ENCODE measurements around the gene STEEP1.

The STEEP1 gene

DNA sequence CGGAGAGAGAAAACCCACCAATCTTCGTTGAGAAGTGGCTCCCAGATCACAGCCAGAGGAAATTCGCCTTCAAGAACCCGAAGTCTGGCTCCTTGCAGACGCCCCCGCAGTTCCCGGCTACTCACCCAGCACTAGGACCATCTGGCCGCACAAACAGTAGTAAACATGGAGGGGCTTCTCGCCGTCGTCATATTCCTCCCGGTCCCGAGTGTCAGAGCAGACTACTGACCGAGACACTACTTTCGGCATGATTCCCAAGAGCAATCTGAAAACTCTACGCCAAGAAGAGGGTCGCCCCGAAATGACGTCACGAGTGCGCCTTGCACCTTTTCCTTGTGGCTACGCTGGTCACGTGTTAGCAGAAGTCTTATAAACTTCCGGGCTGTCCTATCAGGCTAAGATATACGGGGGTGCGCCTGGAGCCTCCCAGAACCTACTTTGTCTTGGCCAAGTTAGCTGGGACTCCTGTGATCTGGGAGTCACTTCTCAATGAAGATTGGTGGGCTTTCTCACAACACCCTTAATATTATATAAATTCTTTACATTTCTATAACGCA is at the start of gene STEEP1:
Gene STEEP1, minus strand, starts transcription at position 303 of the 557 bp plus-strand sequence. Its CDS starts 54 bp downstream, at position 249.
- H3K27ac Mint-ChIP-seq: peak within 1 kb of the TSS; percentile 99
- H3K4me1 Mint-ChIP-seq: peaks cover 7% of the 10 kb centered on the region
- H3K9me3 Mint-ChIP-seq: peaks cover 64% of the 10 kb centered on the region
- H3K4me3 Mint-ChIP-seq: peak within 1 kb of the TSS; percentile 90
- H3K27me3 Mint-ChIP-seq (ENCODE audit: low read depth, poor library complexity): peaks cover 11% of the 10 kb centered on the region
- TF ChIP-seq, protein P1, sequence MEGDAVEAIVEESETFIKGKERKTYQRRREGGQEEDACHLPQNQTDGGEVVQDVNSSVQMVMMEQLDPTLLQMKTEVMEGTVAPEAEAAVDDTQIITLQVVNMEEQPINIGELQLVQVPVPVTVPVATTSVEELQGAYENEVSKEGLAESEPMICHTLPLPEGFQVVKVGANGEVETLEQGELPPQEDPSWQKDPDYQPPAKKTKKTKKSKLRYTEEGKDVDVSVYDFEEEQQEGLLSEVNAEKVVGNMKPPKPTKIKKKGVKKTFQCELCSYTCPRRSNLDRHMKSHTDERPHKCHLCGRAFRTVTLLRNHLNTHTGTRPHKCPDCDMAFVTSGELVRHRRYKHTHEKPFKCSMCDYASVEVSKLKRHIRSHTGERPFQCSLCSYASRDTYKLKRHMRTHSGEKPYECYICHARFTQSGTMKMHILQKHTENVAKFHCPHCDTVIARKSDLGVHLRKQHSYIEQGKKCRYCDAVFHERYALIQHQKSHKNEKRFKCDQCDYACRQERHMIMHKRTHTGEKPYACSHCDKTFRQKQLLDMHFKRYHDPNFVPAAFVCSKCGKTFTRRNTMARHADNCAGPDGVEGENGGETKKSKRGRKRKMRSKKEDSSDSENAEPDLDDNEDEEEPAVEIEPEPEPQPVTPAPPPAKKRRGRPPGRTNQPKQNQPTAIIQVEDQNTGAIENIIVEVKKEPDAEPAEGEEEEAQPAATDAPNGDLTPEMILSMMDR (IDR thresholded peaks at IDR 0.05): no peak
- H3K36me3 Mint-ChIP-seq (ENCODE audit: low read depth): peaks cover 4% of the 10 kb centered on the region
- DNase-seq: peak; percentile 79

DNA sequence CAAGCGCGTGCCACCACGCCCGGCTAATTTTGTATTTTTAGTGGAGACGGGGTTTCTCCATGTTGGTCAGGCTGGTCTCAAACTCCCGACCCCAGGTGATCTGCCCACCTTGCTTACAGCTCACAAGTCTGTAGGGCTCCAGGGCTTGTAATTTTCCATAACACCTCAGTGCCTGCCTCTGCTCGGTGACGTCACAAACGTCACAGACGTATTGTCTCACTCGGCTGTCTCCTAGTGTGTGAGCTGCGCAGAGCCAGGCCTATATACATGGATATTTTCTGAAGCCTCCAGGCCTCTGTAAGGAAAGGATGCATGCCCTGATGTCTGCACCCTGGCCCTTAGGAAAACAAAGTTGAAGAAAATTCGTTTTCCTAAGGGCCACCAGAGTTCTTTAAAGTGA is 49.6 kb upstream of the STEEP1 start:
- no peak overlapping the region for H3K4me3 Mint-ChIP-seq
- peaks cover 12% of the 10 kb centered on the region for H3K4me1 Mint-ChIP-seq
- peaks cover 4% of the 10 kb centered on the region for H3K27me3 Mint-ChIP-seq (ENCODE audit: low read depth, poor library complexity)
- no peak for DNase-seq
- H3K27ac Mint-ChIP-seq: peak overlapping the region; percentile 66
- H3K36me3 Mint-ChIP-seq (ENCODE audit: low read depth): peaks cover 31% of the 10 kb centered on the region
- TF ChIP-seq, protein P1 (IDR thresholded peaks at IDR 0.05): no peak
- H3K9me3 Mint-ChIP-seq: peaks cover 59% of the 10 kb centered on the region

DNA sequence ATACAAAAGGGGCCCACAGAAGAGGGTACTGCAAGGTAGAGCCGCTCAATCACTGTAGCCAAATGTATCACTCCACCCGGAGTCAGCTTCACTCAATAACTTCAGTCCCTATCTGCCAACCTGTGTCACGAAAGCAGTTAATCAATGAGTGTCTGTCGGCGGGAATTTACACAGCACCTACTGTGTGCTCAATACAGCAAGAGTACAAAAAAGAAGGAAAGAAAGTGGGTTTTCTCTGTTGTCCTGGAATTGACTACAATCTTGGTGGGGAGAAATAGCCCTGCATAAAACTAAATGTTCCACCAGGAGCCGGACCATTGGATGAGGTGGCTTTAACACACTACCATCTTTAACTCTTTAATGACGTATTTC is 41.8 kb upstream of the STEEP1 start:
- Mint-ChIP-seq H3K27me3 (ENCODE audit: low read depth, poor library complexity) (peaks cover 29% of the 10 kb centered on the region), H3K27ac (peak overlapping the region; percentile 93), H3K9me3 (peaks cover 63% of the 10 kb centered on the region), H3K36me3 (ENCODE audit: low read depth) (peaks cover under 1% of the 10 kb centered on the region), H3K4me1 (peaks cover 14% of the 10 kb centered on the region), H3K4me3 (peak overlapping the region; percentile 50)
- DNase-seq: no peak
- TF ChIP-seq, protein P1 (IDR thresholded peaks at IDR 0.05): no peak

DNA sequence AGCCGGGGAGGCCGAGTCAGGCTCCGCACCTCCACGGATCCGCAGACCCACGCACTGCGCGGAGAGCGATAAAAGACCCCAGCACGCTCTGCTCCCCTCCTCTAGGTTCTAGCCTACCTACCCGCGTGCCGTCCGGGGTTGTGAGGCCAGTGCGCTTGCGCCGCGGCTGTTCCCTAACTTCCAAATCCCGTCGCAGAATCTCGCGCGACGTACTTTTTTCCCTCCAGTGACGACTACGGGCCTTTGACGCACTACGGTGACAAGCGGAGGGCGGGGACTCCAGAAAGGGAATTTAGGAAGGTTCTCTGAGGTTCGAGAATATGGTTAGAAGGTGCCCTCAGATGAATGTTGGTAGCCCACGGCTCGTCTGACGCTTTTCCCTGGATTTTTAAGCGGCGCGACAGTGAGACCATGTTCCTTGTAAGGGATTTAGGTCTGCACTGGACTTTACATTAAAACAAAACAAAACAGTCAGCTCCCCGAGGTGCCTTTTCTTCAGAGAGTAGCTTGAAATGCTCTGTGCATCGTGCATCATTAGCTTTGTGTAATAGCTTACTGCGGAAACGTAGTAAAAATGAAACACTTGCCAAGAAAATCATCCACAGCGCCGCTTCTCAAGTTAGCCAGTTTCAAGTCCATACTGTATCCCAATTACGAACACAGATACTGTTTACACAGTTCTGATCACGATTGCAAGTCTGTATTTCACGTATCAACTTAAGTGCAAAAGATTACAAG is 41.2 kb upstream of the STEEP1 start, which contains the start of gene NKRF:
Gene NKRF, minus strand, starts transcription at position 145 of the 738 bp plus-strand sequence.
- TF ChIP-seq, protein P1 (IDR thresholded peaks at IDR 0.05): no peak
- peaks cover 14% of the 10 kb centered on the region for H3K4me1 Mint-ChIP-seq
- H3K9me3 Mint-ChIP-seq: peaks cover 67% of the 10 kb centered on the region
- peak within 1 kb of the TSS; percentile 93 for H3K27ac Mint-ChIP-seq
- H3K36me3 Mint-ChIP-seq (ENCODE audit: low read depth): peaks cover 5% of the 10 kb centered on the region
- H3K27me3 Mint-ChIP-seq (ENCODE audit: low read depth, poor library complexity): peaks cover 29% of the 10 kb centered on the region
- peak within 1 kb of the TSS; percentile 95 for H3K4me3 Mint-ChIP-seq
- DNase-seq: peak; percentile 85

DNA sequence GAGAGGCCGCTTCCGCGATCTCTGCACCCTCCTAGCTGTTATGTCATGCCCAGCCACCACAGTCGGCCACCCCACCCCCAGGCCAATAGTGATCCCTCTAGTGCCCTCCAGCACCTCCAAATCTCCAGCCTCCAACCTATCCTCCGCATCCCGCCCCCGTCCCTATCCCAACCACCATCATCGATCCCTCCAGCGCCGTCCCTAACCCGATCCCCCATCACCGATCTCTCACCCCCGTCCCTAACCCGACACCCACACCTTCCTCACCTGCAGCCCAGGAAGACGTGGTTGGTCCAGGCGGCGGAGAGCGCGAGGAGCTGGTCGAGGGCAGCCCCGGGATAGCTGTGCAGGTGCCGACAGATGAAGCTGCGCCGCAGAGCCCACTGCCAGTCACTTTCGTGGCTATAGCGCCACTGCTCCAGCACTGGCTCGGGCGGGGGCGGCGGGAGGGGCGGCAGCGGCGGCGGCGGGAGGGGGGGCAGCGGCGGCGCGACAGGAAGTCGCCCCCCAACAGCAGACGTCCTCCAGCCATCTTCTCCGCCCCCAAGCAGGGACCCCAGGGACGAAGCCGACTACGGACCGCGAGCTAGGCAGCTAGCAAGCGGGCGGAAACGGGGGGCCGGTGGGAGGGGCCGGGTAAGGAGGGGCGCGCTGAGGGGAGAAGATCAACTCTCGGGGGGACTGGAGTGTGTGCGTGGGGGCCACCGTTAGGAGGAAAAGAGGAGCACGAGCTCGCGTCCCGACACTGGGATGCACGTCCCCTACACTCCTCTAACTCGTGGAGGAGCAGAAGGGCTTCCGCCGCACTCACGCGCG is 40.5 kb upstream of the STEEP1 start:
- Mint-ChIP-seq H3K9me3 (peaks cover 64% of the 10 kb centered on the region), H3K36me3 (ENCODE audit: low read depth) (peaks cover 5% of the 10 kb centered on the region), H3K27ac (peak overlapping the region; percentile 93), H3K27me3 (ENCODE audit: low read depth, poor library complexity) (peaks cover 29% of the 10 kb centered on the region), H3K4me3 (peak overlapping the region; percentile 95), H3K4me1 (peaks cover 14% of the 10 kb centered on the region)
- TF ChIP-seq, protein P1 (IDR thresholded peaks at IDR 0.05): no peak
- peak; percentile 42 for DNase-seq

All from nephron progenitor cell (in vitro differentiated cells).